GM21447 (cell line): ENCODE measurements around the gene TMEM131L.
A peak's percentile ranks its signal among the peaks of the same experiment; 100 is the strongest.
"Not testable (repeated sequence)": the region's sequence is repeated elsewhere in the genome, so short reads cannot be mapped to it uniquely, and the experiment has no call there.

Source experiments
- ATAC-seq: cut with Tn5 transposase; IDR thresholded peaks from one replicate; pipeline ENCODE4 v1.9.1; 2021; ENCODE audit not compliant: unreplicated experiment

The TMEM131L gene

DNA sequence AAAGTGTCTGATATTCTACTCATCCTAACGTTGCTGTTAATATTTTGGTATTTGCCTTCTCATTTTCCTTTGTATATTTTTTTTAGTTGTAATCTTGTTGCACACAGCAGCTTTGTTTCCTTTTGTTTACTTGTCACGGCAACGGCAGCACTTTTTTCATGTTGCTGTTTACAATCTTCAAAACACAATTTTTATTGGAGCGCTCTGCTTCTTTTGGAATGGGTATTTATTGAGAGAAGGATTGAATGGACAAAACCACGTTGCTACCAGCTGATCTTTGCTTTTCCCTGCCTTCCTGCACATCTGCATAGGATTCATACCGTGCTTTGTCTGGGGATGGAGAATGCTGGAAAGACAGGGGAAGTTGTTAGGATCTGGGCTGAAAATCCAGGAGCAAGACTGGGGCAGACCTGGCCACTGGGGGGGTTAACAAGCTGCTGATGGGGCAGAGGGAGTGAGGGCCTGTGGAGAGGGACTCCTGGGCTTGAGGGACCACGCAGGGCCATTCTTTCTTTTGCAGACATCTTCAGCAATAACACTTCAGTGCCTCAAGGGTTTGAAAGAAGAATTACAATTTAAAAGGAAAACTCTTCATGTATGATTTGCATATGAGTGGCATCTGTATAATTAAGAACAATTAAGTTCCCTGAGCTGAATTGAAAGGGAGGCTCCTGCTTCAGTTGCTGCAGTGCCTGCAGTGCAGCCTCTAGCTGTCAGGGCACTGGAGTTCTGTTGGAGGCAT lies 69.8 kb downstream of the TMEM131L start:
- no peak for ATAC-seq

DNA sequence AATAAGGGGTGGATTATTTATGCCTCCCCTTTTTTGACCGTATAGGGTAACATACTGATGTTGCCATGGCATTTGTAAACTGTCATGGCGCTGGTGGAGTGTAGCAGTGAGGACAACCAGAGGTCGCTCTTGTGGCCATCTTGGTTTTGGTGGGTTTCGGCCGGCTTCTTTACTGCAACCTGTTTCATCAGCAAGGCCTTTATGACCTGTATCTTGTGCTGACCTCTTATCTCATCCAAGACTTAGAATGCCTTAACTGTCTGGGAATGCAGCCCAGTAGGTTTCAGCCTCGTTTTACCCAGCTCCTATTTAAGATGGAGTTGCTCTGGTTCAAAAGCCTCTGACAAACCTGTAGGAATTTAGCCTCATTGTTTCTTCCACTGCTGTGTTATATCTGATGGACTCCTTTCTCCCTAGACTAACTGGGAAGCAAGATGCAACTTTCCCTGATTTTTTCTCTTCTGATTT lies 71.4 kb downstream of the TMEM131L start:
- no peak for ATAC-seq

DNA sequence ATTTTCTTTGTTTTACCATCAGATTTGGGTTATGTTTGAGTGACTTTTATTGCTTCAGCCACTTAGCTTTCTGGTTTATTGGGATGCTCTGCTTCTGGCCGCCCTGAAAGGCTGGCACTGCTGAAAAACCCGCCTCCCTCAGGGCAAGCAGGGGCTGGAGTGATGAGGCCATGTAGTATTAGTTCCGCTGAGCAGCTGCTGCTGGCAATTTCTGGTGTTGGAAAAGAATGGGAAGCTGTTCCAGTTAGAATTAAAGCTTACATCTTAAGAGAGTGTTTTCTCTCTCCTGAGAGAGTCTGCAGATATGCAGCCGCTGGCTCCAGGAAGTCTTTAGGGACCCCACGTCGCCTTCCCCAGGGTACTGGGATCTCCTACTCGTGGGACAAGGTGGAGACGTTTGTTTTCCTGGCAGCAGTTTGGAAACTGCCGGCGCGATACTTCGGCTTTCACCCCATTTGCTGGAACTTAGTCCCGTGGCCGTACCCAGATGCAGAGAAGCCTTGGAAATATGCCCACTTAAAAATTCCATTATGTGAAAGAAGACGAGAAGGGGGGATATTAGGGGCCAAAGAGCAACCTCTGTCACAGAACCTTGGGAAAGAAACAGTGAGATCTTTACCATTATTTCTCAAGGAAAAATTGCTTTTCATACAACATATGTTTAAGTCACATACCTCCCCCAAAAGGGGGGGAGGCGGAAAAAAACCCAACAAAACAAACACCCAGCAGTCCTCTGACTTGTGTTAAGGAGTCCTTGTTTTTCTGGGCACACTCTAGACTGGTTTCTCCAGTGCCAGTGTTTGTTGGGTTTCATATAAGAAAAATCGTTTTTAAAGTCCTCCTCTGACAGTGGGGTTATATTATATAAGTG lies 72.6 kb downstream of the TMEM131L start:
- ATAC-seq = no peak

DNA sequence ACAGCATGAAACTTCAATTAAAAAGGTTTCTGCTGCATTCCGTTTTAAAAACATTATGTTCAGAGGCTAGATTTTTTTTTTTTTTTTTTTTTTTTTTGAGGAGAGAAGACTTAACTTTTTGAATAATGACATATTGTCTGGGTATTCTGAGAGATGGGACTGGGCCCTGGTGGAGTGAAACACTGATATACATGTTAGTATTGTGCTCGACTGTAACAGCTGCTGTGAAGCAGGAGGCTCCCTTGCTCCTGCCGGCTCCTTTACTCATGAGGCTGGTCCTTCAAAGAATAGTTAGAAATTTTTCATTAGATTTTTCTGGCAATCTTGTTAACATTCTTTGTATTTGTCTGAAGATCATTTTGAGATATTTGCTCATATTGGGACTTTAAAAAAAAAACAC lies 73.3 kb downstream of the TMEM131L start:
- no peak for ATAC-seq

DNA sequence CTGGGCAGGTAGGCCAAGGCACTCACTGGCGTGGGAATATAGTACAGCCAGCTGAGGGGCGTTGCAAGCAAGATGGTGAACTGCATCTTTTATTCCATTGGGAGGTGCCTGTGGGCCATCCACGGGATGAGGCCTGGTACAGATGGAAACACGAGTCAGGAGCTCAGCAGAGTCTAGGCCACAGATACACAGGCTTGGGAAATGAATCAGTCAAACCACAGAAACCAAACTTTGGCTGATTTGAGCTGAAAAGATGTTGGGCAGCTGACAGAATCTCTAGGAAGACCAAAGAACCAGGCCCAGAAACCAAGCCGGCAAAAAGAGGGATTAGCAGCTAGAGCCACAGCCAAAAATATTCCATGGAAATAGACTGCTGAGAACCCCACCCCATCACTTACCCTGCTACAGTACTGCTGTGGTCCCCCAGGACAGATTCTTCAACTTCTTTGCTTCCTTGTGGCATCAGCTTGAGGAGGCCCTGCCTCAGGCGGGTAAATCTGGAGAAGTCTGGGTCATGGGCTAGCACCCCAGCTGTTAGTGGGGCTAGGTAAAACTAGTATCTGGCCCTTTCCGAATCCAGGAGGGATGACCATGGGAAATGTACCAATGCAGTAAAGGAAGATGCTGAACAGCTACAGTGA lies 75.4 kb downstream of the TMEM131L start:
- peak; percentile 62 for ATAC-seq

DNA sequence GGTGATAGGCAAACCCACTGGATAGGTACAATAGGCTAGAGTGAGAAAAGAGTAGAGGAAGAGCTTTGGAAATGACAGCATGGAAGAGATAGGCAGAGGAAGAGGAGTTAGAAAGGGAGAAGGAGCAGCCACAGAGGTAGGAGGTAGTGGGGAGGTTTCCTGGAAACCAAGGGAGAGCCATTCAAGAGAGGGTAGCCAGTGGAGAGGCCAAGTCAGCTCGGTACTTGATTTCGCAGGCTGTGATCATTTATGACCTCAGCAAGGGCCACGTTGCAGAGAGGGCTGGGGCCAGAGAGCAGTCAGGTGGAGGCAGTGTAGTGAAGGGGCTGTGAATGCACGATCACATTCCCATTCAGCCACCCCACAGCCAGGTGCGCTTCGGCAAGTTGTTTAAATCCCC lies 76.0 kb downstream of the TMEM131L start:
- no peak for ATAC-seq

DNA sequence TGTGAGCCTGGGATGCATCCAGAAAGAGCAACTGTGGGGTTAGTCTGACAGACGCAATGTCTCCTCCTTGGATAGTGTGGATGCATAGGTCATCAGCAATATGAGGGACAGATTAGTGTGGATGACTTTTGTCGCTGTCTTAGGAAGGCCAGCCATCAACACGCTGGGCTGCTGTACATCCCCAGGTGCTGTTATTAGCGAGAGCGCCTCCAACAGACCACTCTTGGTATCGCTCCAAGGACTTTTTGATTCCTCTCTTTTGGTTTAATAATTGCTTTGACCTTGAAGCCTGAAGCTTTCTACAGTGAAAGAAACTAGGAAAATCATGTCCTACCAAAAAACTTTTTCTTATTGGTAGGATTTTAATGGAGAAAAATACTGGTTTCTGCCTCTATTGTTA lies 76.7 kb downstream of the TMEM131L start:
- ATAC-seq = no peak

DNA sequence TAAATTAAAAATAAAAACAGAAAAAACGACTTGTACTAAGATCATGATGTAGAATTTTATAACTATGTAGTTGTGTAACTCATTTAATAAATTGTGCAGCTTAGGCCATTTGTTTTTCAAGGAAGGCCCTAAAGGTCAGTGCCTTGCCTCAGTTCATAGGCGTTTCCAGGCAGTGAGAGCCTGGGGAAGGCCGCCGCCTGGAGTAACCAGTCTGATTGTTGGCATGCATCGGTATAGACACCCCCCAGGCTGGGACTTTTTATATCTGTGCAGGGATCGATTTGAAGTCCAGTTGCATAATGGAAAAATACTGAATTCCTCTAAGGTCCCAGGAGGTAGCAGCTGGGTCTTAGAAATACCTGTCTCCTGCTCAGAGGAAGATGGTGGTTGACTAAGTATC lies 77.2 kb downstream of the TMEM131L start:
- ATAC-seq = no peak

DNA sequence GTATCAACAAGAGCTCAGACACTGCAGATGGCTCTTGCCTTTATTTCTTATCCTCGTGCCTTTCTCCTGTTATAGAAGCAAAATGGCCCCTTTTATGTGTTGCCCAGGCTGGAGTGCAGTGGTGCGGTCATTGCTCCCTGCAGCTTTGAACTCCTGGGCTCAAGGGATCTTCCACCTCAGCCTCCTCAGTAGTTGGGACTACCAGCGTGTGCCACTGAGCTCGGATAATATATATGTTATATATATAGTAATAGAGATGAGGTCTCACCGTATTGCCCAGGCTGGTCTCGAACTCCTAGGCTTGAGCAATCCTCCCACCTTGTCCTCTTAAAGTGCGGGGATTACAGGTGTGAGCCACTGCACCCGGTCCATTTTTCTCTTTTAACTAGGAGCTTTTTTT lies 79.7 kb downstream of the TMEM131L start:
- no peak for ATAC-seq

DNA sequence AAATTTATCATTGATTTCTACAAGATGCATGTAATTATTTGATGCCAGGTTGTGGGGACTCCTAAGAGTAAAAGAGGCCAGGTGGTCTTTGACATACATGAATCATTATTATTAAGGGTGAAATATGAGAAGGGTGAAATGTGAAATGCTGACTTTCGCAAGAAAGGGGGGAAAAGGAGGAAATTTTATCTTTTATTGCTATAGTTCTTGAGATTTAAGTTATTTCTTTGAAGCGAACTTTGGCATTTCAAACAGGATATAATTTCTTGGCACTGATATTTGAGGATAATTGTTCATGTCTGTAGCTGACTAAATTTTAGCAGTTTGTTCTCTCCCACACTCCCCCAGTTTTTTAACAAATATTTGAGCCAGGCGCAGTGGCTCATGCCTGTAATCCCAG lies 80.1 kb downstream of the TMEM131L start:
- no peak for ATAC-seq

DNA sequence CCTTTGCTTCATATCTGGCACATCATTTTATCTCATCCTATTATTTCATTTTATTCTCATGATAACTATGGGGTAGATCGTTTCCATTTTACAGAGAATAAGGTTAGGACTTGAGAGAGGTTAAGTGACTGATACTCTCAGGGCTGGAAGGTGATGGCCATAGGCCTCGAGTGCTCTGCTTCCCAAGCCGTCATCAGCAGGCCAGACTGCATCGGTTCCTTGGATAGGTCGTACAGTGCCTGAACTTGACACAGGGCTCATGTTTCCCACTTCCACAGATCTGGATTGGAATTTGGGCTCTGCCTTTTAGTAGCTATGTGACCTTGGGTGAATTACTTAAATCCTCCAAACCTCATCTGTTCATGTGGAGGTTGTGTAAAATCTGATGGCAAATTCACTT lies 81.4 kb downstream of the TMEM131L start:
- no peak for ATAC-seq

DNA sequence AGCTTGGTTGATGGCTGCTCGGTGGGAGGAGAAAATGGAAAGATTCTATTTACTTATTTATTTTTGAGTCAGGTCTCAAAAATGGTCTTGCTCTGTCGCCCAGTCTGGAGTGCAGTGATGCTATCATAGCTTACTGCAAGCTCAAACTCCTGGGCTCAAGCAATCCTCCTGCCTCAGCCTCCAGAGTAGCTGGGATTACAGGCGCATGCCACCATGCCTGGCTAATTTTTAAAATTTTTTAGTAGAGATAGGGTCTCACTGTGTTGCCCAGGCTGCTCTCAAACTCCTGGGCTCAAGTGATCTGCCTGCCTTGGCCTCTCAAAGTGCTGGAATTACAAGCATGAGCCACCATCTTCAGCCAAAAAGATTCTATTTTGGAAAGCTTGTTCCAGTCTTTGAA lies 82.7 kb downstream of the TMEM131L start:
- ATAC-seq = not testable (repeated sequence)

DNA sequence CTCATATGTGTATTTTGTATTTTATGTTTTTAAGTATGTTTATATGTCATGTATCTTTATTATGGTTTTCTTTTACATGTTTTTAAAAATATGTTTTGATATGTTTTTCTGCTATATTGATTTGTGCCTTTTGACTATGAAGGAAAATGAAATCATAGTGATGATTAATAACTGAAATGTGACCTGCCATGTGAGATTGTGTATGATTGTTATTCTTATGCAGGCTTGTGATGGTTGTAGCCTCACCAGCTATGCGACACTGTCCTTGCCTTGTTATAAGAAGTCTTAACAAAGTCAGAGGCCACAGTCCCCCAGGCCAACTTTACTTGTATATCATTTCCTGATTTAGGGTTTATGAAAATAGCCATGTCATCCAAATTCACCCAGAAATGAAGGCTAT lies 83.2 kb downstream of the TMEM131L start:
- ATAC-seq = no peak

DNA sequence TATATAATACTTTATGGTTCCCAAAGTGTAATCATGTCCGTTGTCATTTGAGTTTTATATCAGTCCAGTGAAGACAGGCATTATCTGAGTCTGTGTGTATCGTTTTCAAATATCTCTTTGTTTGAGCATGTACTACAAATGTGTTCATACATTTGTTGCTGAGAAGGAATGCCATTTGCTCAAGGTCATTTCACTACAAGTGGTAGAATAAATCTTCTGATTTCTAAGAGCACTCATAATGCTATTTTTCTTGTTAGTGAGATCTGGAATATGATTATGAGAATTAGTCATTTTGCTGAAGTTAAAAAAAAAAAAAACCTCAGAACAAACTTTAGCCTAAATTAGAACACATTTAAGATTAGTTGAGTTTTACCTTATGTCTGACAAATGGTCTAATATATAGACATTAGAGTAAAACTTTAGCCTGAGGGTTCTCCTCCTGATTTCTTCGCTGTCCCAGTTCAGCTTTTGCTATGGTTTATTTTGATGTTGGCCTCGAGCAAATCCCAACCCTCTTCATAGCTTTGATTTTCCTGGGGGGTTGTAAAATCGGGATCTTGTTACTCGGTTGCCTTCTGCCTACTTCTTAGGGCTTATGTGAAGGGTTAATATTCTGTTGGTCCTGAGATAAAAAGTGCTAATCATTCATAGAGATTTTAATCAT lies 87.1 kb downstream of the TMEM131L start:
- no peak for ATAC-seq

DNA sequence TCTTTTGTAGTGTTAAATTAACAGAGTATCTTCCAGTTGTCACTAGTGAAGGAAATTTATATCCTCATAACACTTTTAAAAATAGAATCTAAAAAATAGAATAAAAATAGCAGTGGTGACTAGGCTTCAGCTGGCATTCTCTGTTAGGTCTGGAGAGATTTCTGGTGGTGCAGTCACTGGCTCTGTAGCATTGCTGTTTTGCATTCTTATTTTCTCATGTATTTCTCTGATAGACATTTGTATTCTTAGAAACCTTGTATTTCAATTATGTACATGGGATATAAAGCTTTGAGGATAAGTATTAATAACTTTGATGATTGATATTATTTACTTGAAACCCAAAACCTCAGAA lies 87.6 kb downstream of the TMEM131L start:
- no peak for ATAC-seq

DNA sequence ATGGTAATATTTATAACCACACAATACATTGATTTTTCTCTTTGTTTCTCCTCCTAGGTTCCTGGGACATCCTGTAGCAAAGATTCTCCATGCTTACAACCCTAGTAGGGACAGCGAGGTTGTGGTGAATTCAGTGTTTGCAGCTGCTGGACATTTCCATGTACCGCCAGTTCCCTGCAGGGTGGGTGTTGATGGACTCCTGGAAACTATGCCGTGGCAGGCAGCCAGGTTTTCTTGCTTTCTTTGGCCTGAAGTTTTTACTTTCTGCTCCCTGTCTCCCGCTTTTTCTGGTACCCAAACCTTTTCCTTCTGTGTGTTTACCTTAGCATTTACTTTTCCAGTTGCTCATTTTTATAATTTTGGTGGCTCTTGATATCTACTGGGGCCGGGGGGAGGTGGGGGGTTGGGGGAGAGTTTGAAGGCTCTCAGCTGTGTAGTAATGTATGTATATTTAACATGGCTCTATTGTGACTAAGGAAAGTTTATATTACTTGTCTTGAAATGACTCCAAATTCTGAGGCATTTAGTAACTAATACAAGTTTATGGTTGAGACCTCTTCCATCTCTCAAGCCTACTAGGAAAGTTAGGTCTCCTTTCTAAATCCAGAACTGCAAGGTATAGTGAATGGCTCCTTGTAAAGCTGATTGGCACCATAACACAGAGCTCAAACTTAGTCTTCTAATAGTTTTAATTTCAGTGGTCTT lies 89.7 kb downstream of the TMEM131L start:
- no peak for ATAC-seq

DNA sequence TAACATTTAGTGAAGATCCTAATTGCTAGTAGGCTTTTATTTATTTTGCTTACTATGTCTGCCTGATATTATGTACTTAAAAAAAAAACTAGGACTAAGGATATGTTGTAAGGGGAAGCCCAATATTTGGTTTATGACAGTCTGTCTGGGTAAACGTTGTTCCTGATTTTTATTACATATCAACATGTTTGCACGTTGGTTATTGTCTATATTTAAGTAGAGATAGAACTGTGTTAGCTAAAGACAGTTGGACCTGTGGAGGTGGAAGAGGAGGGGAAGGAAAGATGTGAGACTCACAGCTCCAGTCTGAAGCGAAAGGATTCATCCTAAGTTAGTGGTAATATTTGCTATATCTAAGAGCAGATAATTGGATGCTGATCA lies 90.3 kb downstream of the TMEM131L start:
- ATAC-seq = no peak

DNA sequence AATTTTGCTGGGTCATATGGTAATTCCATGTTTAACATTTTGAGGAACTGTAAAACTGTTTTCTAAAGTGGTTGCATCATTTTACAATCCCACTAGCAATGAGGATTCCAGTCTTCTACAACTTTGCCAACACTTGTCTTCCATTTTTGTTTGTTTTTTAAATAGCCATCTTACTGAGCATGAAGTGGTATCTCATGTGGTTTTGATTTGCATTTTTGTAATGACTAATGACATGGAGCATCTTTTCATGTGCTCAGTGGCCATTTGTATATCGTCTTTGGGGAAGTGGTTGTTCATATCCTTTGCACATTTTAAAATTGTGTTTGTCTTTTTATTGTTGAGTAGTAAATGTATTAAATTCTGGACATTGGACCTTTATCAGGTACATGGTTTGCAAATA lies 94.7 kb downstream of the TMEM131L start:
- ATAC-seq = peak; percentile 61

DNA sequence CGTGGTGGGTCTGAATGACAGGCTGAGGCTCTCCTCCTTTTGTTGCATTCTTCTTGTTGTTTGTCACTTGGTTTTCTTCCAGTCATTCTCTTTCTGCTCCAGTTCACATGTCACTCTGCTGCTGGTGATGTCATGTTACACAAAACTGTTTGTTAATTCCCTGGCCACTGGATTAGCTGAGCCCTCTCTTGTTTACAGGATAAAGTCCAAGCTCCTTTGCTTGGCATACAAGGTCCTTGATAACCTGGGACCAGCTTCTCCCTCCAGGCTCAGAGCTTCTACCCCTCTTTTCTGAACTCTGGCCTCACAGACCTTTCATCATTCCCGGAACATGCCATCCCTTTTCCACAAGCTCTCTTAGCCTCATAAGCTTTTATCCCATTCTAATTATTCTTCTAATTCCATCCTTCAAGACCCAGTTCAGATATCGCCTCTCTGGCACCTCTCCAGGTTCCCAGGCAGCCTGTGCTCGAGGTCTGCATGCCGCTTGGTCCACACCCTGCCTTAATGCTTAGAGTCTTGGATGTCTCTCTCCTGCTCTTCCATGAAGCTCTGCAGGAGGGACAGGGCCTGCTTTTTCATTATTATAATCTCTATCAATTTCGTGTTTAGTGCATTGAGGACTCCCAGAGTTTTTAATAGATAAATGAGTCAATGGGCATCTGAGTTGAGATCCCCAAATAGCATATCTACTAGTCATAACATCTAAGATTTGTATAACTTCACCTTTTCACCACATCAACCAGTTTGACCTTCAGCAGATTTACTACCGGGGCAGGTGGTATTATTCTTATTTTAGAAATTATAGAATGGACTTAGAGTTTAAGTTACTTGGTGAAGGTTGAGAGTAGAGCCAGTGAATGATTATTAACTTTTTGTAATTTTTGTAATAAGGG lies 98.7 kb downstream of the TMEM131L start:
- no peak for ATAC-seq

DNA sequence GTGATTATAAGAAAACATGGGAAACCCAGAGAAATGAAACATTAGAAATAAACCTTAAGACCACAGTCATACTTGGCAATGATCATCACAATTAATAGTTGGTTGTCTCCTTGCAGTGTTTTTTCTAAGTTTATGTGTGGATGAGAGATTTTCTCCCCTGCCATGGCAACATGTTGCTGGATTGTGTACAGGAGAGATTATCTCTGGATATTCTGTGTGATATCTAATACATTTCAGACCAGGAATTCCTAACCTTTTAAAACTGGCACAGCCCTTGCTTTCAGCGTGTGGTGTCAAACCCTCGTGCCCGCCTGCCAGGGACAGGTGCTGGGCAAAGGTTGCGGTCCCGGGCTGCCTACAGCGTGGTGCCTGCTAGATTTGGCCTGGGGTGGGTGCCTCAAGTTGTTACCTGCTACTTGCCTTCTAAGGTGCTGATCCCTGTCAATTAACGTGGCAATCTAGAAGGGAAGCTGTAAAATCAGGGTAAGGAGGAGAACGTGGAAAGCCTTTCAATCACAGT lies 100.5 kb downstream of the TMEM131L start:
- no peak for ATAC-seq
